ENCODE data around the gene TMEM130. TPM values are rescaled to one million over a fixed set of nuclear protein-coding genes. Genes with fewer than 3 reads are reported as not detected.

Gene TMEM130
- total RNA-seq, 3 donors from 2014 or later, result 0.88 to 1.3 TPM; not detected in 1

DNA sequence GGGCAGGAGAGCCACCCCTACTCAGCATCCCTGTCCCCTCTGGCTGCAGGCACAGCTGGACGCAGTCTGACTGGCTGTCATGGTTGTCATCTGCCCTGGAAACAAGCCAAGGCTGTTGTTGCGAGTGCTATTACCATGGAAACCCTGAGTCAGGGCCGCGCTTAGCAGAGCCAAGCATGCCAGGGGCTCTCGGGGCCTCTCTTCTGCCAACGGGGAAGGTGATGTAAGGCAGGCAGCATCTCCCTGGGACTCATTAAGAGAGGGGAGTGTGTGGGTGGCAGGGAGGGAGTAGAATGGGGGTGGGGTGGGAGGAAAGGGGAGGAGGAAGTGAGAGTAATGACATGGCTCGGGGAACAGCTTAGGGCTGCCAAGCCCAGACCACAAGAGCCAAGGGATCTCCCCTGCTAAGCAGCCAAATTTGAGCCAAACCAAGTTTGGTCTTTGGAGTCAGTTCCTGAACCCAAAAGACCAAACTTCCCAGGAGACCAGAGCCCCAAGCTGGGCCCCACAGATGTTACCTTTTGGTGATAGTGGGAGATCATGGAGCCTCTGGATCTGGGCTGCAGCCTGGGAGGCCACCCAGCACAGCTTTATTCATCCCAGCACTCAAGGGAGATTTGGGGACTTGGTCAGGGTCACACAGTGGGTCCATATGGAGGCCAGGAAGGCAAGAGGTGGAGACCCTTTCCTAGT, 67.6 kb downstream of the TMEM130 start:
- no peak overlapping the region for H3K27ac ChIP-seq
- no peaks in the 10 kb centered on the region for H3K36me3 ChIP-seq
- DNase-seq (ENCODE audit: low spot score in 2 of 2), result no peak
- intact Hi-C loops (cut with DNase I; ENCODE audit: low total_unique reads), result no loop called here
- no peak overlapping the region for H3K4me3 ChIP-seq
- H3K27me3 ChIP-seq, result no peaks in the 10 kb centered on the region
- no peaks in the 10 kb centered on the region for H3K4me1 ChIP-seq
- peaks cover 20 to 25% of the 10 kb centered on the region in 2 donors for H3K9me3 ChIP-seq
- TF ChIP-seq POLR2AphosphoS5 (IDR thresholded peaks at IDR 0.05), result no peak
- TF ChIP-seq, protein P1, sequence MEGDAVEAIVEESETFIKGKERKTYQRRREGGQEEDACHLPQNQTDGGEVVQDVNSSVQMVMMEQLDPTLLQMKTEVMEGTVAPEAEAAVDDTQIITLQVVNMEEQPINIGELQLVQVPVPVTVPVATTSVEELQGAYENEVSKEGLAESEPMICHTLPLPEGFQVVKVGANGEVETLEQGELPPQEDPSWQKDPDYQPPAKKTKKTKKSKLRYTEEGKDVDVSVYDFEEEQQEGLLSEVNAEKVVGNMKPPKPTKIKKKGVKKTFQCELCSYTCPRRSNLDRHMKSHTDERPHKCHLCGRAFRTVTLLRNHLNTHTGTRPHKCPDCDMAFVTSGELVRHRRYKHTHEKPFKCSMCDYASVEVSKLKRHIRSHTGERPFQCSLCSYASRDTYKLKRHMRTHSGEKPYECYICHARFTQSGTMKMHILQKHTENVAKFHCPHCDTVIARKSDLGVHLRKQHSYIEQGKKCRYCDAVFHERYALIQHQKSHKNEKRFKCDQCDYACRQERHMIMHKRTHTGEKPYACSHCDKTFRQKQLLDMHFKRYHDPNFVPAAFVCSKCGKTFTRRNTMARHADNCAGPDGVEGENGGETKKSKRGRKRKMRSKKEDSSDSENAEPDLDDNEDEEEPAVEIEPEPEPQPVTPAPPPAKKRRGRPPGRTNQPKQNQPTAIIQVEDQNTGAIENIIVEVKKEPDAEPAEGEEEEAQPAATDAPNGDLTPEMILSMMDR (IDR thresholded peaks at IDR 0.05), result no peak
- no peak for TF ChIP-seq POLR2A (IDR thresholded peaks at IDR 0.05)

DNA sequence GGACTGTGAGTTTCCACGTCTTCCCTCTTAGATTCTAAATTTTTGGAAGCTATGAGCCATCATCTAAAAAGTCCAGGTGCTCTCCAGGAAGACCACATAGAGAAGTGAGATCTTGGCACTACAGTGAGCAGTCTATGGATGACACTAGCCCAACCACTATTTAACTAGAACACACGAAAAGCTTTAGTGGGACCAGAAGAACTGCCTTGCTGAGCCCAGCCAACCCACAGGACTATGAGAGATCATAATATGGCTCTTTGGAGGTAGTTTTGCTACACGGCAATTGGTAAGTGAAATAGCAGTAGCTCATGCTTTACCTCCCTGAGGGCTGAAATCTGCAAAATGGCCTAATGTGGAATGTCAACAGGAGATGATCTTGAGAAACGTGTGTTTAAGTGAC, 68.8 kb downstream of the TMEM130 start:
- intact Hi-C loops (cut with DNase I; ENCODE audit: low total_unique reads), result no loop called here
- Histone ChIP-seq H3K4me3 (no peak overlapping the region), H3K9me3 (peaks cover 20 to 25% of the 10 kb centered on the region in 2 donors), H3K4me1 (no peaks in the 10 kb centered on the region), H3K27ac (no peak overlapping the region), H3K36me3 (no peaks in the 10 kb centered on the region), H3K27me3 (no peaks in the 10 kb centered on the region)
- no peak for DNase-seq (ENCODE audit: low spot score in 2 of 2)
- TF ChIP-seq POLR2A (IDR thresholded peaks at IDR 0.05) (no peak), POLR2AphosphoS5 (IDR thresholded peaks at IDR 0.05) (no peak)
- TF ChIP-seq, protein P1 (IDR thresholded peaks at IDR 0.05), result no peak

DNA sequence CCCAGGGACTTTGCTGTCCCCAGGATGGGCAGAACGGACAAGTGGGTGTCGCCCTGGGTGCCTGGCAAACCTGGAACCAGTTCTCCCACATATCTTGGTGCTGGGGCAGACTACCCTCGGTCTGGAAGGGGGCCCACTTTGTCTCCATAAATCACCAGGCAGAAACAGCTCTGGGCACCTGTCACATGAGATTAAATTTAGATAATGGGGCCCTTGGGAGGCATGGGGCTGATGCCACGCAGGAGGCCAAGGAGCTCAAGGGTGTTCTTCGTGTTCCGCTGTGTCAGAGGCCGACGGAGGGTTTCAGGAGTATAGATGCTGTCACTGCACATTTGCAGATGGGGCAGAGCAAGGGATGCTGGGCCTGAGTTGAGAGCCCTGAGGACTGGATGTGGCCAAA, 72.7 kb downstream of the TMEM130 start:
- no peaks in the 10 kb centered on the region for H3K36me3 ChIP-seq

More for the DNA sequence above, 72.7 kb downstream of the TMEM130 start:
- H3K9me3 ChIP-seq, result peaks cover 18 to 25% of the 10 kb centered on the region in 2 donors
- no peaks in the 10 kb centered on the region for H3K4me1 ChIP-seq
- H3K4me3 ChIP-seq, result no peak overlapping the region
- DNase-seq (ENCODE audit: low spot score in 2 of 2), result no peak
- H3K27me3 ChIP-seq, result no peaks in the 10 kb centered on the region
- no peak overlapping the region for H3K27ac ChIP-seq
- intact Hi-C loops (cut with DNase I; ENCODE audit: low total_unique reads), result no loop called here
- TF ChIP-seq, protein P1 (IDR thresholded peaks at IDR 0.05), result no peak
- no peak for TF ChIP-seq POLR2A (IDR thresholded peaks at IDR 0.05)

Other genes starting within 250 kb of the TMEM130 start
- 10 to 100 TPM; 24.6 to 39.0 (median 38.9) TPM for gene TRRAP, start 8.5 kb upstream of the TMEM130 start, total RNA-seq

Data from breast epithelium (tissue), 4 donors.